ENCODE measurements around the gene FANCL. TPM values are rescaled to one million over a fixed set of nuclear protein-coding genes. Genes with fewer than 3 reads are reported as not detected.
A peak's percentile ranks its signal among the peaks of the same experiment; 100 is the strongest.

Gene FANCL
- total RNA-seq, 1 experiment from 2014 or later: 34.3 TPM

DNA sequence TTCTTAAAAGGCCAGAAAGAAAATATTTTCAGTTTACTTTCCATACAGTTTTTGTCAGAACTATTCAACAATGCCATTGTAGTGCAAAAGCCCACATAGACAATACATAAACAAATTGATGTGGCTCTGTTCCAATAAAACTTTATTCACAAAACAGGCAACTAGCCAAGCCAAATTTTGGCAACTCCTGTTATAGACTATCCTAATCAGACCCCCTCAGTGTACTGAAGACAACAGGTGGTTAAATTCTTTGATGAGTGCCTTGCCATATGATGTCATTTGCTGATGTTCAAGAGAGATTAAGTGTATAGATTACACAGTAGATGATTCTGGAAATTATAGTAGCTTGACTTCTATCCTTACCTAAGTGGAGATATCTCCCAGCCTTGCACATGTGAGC lies 83.4 kb downstream of the FANCL start:
- H3K4me1 ChIP-seq: no peaks in the 10 kb centered on the region
- H3K4me3 Mint-ChIP-seq (ENCODE audit: unreplicated experiment): no peak overlapping the region
- BruUV-seq (replicated peaks): no TSS peak
- peaks cover 43% of the 10 kb centered on the region for H3K36me3 Mint-ChIP-seq (ENCODE audit: insufficient read depth, unreplicated experiment)
- no peak overlapping the region for H3K27ac Mint-ChIP-seq (ENCODE audit: unreplicated experiment)
- no peaks in the 10 kb centered on the region for H3K27me3 Mint-ChIP-seq (ENCODE audit: insufficient read depth, unreplicated experiment)
- H3K9me3 Mint-ChIP-seq (ENCODE audit: unreplicated experiment): no peaks in the 10 kb centered on the region
- TF ChIP-seq, protein P1, sequence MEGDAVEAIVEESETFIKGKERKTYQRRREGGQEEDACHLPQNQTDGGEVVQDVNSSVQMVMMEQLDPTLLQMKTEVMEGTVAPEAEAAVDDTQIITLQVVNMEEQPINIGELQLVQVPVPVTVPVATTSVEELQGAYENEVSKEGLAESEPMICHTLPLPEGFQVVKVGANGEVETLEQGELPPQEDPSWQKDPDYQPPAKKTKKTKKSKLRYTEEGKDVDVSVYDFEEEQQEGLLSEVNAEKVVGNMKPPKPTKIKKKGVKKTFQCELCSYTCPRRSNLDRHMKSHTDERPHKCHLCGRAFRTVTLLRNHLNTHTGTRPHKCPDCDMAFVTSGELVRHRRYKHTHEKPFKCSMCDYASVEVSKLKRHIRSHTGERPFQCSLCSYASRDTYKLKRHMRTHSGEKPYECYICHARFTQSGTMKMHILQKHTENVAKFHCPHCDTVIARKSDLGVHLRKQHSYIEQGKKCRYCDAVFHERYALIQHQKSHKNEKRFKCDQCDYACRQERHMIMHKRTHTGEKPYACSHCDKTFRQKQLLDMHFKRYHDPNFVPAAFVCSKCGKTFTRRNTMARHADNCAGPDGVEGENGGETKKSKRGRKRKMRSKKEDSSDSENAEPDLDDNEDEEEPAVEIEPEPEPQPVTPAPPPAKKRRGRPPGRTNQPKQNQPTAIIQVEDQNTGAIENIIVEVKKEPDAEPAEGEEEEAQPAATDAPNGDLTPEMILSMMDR (IDR thresholded peaks at IDR 0.05; ENCODE audit: insufficient read depth in 1 of 2, low read depth in 1 of 2, low read length in 1 of 2, severe bottlenecking in 1 of 2, unreplicated experiment in 1 of 2): no peak
- H3K4me3 ChIP-seq (ENCODE audit: low read depth, low read length): no peak overlapping the region
- no peak for DNase-seq
- intact Hi-C loops (cut with micrococcal nuclease; ENCODE audit: unreplicated experiment): loop anchor here (5.0 to 10.0 kb wide), 2 partner anchors 253 to 990 kb away; no protein-coding TSS in a partner anchor
- ChIA-PET POLR2A (no interaction called here), CTCF (interaction anchor here (0.5 kb wide), 1 partner anchor 321 kb away, joined by 10 read pairs; no protein-coding TSS in a partner anchor)
- H3K9me3 ChIP-seq: no peaks in the 10 kb centered on the region
- H3K27me3 ChIP-seq (replicated peaks; ENCODE audit: control insufficient read depth, insufficient read depth, low read length): no peaks in the 10 kb centered on the region
- no peaks in the 10 kb centered on the region for H3K4me1 Mint-ChIP-seq (ENCODE audit: low read depth, unreplicated experiment)
- H3K36me3 ChIP-seq (ENCODE audit: control insufficient read depth, insufficient read depth, low read length): peaks cover 2% of the 10 kb centered on the region; the same call in 1 of the 2 replicates

DNA sequence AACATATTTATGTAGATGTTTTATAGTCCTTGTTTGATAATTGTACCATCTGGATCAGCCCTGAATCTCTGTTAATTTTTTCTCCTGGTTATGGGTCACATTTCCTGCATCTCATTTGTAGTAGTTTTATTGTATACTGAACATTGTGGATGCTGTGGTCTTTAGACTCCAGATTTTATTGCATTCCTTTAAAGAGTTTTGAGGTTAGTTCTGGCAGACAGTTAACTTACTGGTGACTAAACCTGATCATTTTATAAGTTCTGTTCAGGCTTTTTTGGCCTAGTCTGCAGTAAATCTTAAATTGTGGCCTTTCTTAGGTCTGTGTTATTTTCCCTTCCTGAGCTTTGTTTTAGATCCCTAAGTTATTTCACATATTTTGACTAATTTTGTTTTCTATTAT lies 84.3 kb downstream of the FANCL start:
- Mint-ChIP-seq H3K4me3 (ENCODE audit: unreplicated experiment) (no peak overlapping the region), H3K9me3 (ENCODE audit: unreplicated experiment) (no peaks in the 10 kb centered on the region), H3K36me3 (ENCODE audit: insufficient read depth, unreplicated experiment) (peaks cover 43% of the 10 kb centered on the region), H3K27me3 (ENCODE audit: insufficient read depth, unreplicated experiment) (no peaks in the 10 kb centered on the region), H3K4me1 (ENCODE audit: low read depth, unreplicated experiment) (no peaks in the 10 kb centered on the region), H3K27ac (ENCODE audit: unreplicated experiment) (no peak overlapping the region)
- H3K27me3 ChIP-seq (replicated peaks; ENCODE audit: control insufficient read depth, insufficient read depth, low read length): no peaks in the 10 kb centered on the region
- H3K4me3 ChIP-seq (ENCODE audit: low read depth, low read length): no peak overlapping the region
- H3K9me3 ChIP-seq: no peaks in the 10 kb centered on the region
- DNase-seq: no peak
- ChIA-PET POLR2A (no interaction called here), CTCF (no interaction called here)
- TF ChIP-seq, protein P1 (IDR thresholded peaks at IDR 0.05; ENCODE audit: insufficient read depth in 1 of 2, low read depth in 1 of 2, low read length in 1 of 2, severe bottlenecking in 1 of 2, unreplicated experiment in 1 of 2): no peak
- intact Hi-C loops (cut with micrococcal nuclease; ENCODE audit: unreplicated experiment): loop anchor here (5.0 to 10.0 kb wide), 2 partner anchors 252 to 989 kb away; no protein-coding TSS in a partner anchor
- peaks cover 2% of the 10 kb centered on the region; the same call in 1 of the 2 replicates for H3K36me3 ChIP-seq (ENCODE audit: control insufficient read depth, insufficient read depth, low read length)
- H3K4me1 ChIP-seq: no peaks in the 10 kb centered on the region
- BruUV-seq (replicated peaks): no TSS peak

DNA sequence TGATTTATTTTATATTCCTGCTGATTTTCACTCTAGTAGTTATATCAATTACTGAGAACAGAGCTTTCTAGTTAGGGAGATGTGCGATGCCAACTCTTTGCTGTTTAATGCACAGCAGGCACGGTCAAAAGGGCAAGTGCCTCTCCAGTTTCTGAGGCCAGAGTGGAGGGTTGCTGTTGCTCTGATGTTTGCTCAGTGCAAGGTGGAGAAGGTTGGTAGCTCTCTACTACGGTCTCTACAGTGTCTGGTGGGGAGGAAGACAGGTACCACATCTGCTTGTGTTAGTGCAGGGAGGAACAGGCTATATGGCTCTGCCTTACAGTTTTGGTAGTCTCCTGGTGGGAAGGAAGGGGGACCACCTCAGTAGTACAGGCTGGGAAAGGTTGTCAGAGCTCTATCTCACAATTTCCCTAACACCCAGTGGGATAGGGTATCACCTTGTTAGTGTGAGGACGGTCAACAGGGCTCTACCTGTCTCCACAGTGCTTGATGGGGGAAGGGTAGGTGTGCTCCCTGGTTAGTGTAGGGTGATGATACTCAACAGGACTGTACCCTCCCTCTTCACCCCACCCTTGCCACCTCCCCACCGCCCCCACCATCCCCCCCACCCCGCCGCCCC lies 85.9 kb downstream of the FANCL start:
- H3K27me3 Mint-ChIP-seq (ENCODE audit: insufficient read depth, unreplicated experiment): no peaks in the 10 kb centered on the region
- no peaks in the 10 kb centered on the region for H3K4me1 Mint-ChIP-seq (ENCODE audit: low read depth, unreplicated experiment)
- no peak overlapping the region for H3K4me3 Mint-ChIP-seq (ENCODE audit: unreplicated experiment)
- TF ChIP-seq, protein P1 (IDR thresholded peaks at IDR 0.05; ENCODE audit: insufficient read depth in 1 of 2, low read depth in 1 of 2, low read length in 1 of 2, severe bottlenecking in 1 of 2, unreplicated experiment in 1 of 2): no peak
- Histone ChIP-seq H3K27me3 (replicated peaks; ENCODE audit: control insufficient read depth, insufficient read depth, low read length) (no peaks in the 10 kb centered on the region), H3K9me3 (no peaks in the 10 kb centered on the region), H3K36me3 (ENCODE audit: control insufficient read depth, insufficient read depth, low read length) (peaks cover 2% of the 10 kb centered on the region; the same call in 1 of the 2 replicates), H3K4me3 (ENCODE audit: low read depth, low read length) (no peak overlapping the region), H3K4me1 (no peaks in the 10 kb centered on the region)
- peaks cover 33% of the 10 kb centered on the region for H3K36me3 Mint-ChIP-seq (ENCODE audit: insufficient read depth, unreplicated experiment)
- no peak for DNase-seq
- H3K9me3 Mint-ChIP-seq (ENCODE audit: unreplicated experiment): no peaks in the 10 kb centered on the region
- CTCF ChIA-PET: no interaction called here
- H3K27ac Mint-ChIP-seq (ENCODE audit: unreplicated experiment): peak overlapping the region; percentile 28
- intact Hi-C loops (cut with micrococcal nuclease; ENCODE audit: unreplicated experiment): loop anchor here (5.0 to 10.0 kb wide), 2 partner anchors 250 to 988 kb away; no protein-coding TSS in a partner anchor
- POLR2A ChIA-PET: no interaction called here
- no TSS peak for BruUV-seq (replicated peaks)

Data from Caco-2 (cell line).